Measurements from ENCODE around the gene DISP2.

The DISP2 gene

GRCh38 chr15:40379374-40379773 is 21.4 kb downstream of the DISP2 start:
- H3K9me3 Mint-ChIP-seq (ENCODE audit: low read depth) = no peaks in the 10 kb centered on the region
- H3K4me1 Mint-ChIP-seq (ENCODE audit: low read depth) = peaks cover 9% of the 10 kb centered on the region
- no peak overlapping the region for H3K27ac Mint-ChIP-seq
- H3K27me3 Mint-ChIP-seq = no peaks in the 10 kb centered on the region
- H3K36me3 Mint-ChIP-seq = peaks cover 2% of the 10 kb centered on the region
- H3K4me3 Mint-ChIP-seq = no peak overlapping the region

- Mint-ChIP-seq H3K4me3 (no peak overlapping the region), H3K4me1 (ENCODE audit: low read depth) (peaks cover 9% of the 10 kb centered on the region), H3K27ac (no peak overlapping the region), H3K27me3 (no peaks in the 10 kb centered on the region), H3K9me3 (ENCODE audit: low read depth) (no peaks in the 10 kb centered on the region), H3K36me3 (peaks cover 2% of the 10 kb centered on the region)
Observed at GRCh38 chr15:40379853-40380252, 21.8 kb downstream of the DISP2 start.

GRCh38 chr15:40380636-40381035 is 22.6 kb downstream of the DISP2 start:
- no peak overlapping the region for H3K27ac Mint-ChIP-seq
- no peaks in the 10 kb centered on the region for H3K27me3 Mint-ChIP-seq
- no peak overlapping the region for H3K4me3 Mint-ChIP-seq
- peaks cover 9% of the 10 kb centered on the region for H3K4me1 Mint-ChIP-seq (ENCODE audit: low read depth)
- peaks cover 2% of the 10 kb centered on the region for H3K36me3 Mint-ChIP-seq
- no peaks in the 10 kb centered on the region for H3K9me3 Mint-ChIP-seq (ENCODE audit: low read depth)

- H3K4me3 Mint-ChIP-seq = no peak overlapping the region
Observed at GRCh38 chr15:40381818-40382529, 24.0 kb downstream of the DISP2 start.

GRCh38 chr15:40382580-40383456 is 24.8 kb downstream of the DISP2 start, which contains the start of gene KNSTRN:
Gene KNSTRN, plus strand, starts transcription at chr15:40382721. Its CDS starts 115 bp downstream, at chr15:40382836.
- no peaks in the 10 kb centered on the region for H3K9me3 Mint-ChIP-seq (ENCODE audit: low read depth)
- H3K27ac Mint-ChIP-seq = peak within 1 kb of the TSS; percentile 41
- peak within 1 kb of the TSS; percentile 92 for H3K4me3 Mint-ChIP-seq
- H3K36me3 Mint-ChIP-seq = peaks cover 7% of the 10 kb centered on the region
- H3K27me3 Mint-ChIP-seq = no peaks in the 10 kb centered on the region
- peaks cover 9% of the 10 kb centered on the region for H3K4me1 Mint-ChIP-seq (ENCODE audit: low read depth)

More at GRCh38 chr15:40381818-40382529, 24.0 kb downstream of the DISP2 start:
- peaks cover 2% of the 10 kb centered on the region for H3K36me3 Mint-ChIP-seq
- peaks cover 9% of the 10 kb centered on the region for H3K4me1 Mint-ChIP-seq (ENCODE audit: low read depth)
- H3K27me3 Mint-ChIP-seq = no peaks in the 10 kb centered on the region
- no peak overlapping the region for H3K27ac Mint-ChIP-seq
- H3K9me3 Mint-ChIP-seq (ENCODE audit: low read depth) = no peaks in the 10 kb centered on the region

GRCh38 chr15:40386480-40386879 is 28.5 kb downstream of the DISP2 start:
- no peaks in the 10 kb centered on the region for H3K27me3 Mint-ChIP-seq
- peaks cover 10% of the 10 kb centered on the region for H3K36me3 Mint-ChIP-seq
- H3K9me3 Mint-ChIP-seq (ENCODE audit: low read depth) = no peaks in the 10 kb centered on the region
- H3K4me3 Mint-ChIP-seq = no peak overlapping the region
- peaks cover 9% of the 10 kb centered on the region for H3K4me1 Mint-ChIP-seq (ENCODE audit: low read depth)
- H3K27ac Mint-ChIP-seq = no peak overlapping the region

GRCh38 chr15:40388941-40389823 is 31.2 kb downstream of the DISP2 start:
- no peaks in the 10 kb centered on the region for H3K9me3 Mint-ChIP-seq (ENCODE audit: low read depth)
- H3K27ac Mint-ChIP-seq = no peak overlapping the region
- H3K27me3 Mint-ChIP-seq = no peaks in the 10 kb centered on the region
- H3K4me3 Mint-ChIP-seq = no peak overlapping the region
- H3K4me1 Mint-ChIP-seq (ENCODE audit: low read depth) = no peaks in the 10 kb centered on the region
- peaks cover 8% of the 10 kb centered on the region for H3K36me3 Mint-ChIP-seq

GRCh38 chr15:40389824-40390595 is 32.0 kb downstream of the DISP2 start:
- Mint-ChIP-seq H3K27ac (peak overlapping the region; percentile 58), H3K36me3 (peaks cover 8% of the 10 kb centered on the region), H3K4me1 (ENCODE audit: low read depth) (no peaks in the 10 kb centered on the region), H3K27me3 (no peaks in the 10 kb centered on the region), H3K4me3 (no peak overlapping the region), H3K9me3 (ENCODE audit: low read depth) (no peaks in the 10 kb centered on the region)

- Mint-ChIP-seq H3K4me1 (ENCODE audit: low read depth) (peaks cover 7% of the 10 kb centered on the region), H3K36me3 (peaks cover 2% of the 10 kb centered on the region), H3K27me3 (no peaks in the 10 kb centered on the region), H3K9me3 (ENCODE audit: low read depth) (no peaks in the 10 kb centered on the region), H3K27ac (no peak overlapping the region), H3K4me3 (no peak overlapping the region)
Observed at GRCh38 chr15:40392986-40393948, 35.2 kb downstream of the DISP2 start.

- Mint-ChIP-seq H3K4me3 (peak overlapping the region; percentile 51), H3K9me3 (ENCODE audit: low read depth) (no peaks in the 10 kb centered on the region), H3K27ac (peak overlapping the region; percentile 59), H3K36me3 (no peaks in the 10 kb centered on the region), H3K4me1 (ENCODE audit: low read depth) (peaks cover 17% of the 10 kb centered on the region), H3K27me3 (no peaks in the 10 kb centered on the region)
Observed at GRCh38 chr15:40397688-40398412, 39.8 kb downstream of the DISP2 start.

GRCh38 chr15:40398413-40398873 is 40.4 kb downstream of the DISP2 start:
- Mint-ChIP-seq H3K4me3 (peak overlapping the region; percentile 51), H3K4me1 (ENCODE audit: low read depth) (peaks cover 17% of the 10 kb centered on the region), H3K36me3 (no peaks in the 10 kb centered on the region), H3K9me3 (ENCODE audit: low read depth) (no peaks in the 10 kb centered on the region), H3K27ac (peak overlapping the region; percentile 59), H3K27me3 (no peaks in the 10 kb centered on the region)

- Mint-ChIP-seq H3K4me1 (ENCODE audit: low read depth) (peaks cover 22% of the 10 kb centered on the region), H3K27ac (no peak overlapping the region), H3K9me3 (ENCODE audit: low read depth) (no peaks in the 10 kb centered on the region)
Observed at GRCh38 chr15:40399370-40399769, 41.4 kb downstream of the DISP2 start.

More at GRCh38 chr15:40399370-40399769, 41.4 kb downstream of the DISP2 start:
- Mint-ChIP-seq H3K27me3 (no peaks in the 10 kb centered on the region), H3K4me3 (no peak overlapping the region), H3K36me3 (no peaks in the 10 kb centered on the region)
